Activated T-helper 17 cell treated with anti-CD3 and anti-CD28 coated beads, Interleukin-2, amount 50 U/mL, for 72 hours (primary cell): ENCODE data around the gene L3MBTL1. TPM values are rescaled to one million over a fixed set of nuclear protein-coding genes. Genes with fewer than 3 reads are reported as not detected.

ENCODE experiments used
- ATAC-seq: fragments of 150-1000 bp; cut with Tn5 transposase; replicated peaks from 2 replicates; pipeline ENCODE4 v1.10.0; 2021; ENCODE audit warnings: mild to moderate bottlenecking, moderate library complexity
- H3K27ac Mint-ChIP-seq: one replicate; pipeline ENCODE4 v1.8.0; 2022; ENCODE audit warnings: mixed read lengths
- H3K27me3 Mint-ChIP-seq: one replicate; pipeline ENCODE4 v1.8.0; 2022; ENCODE audit warnings: mixed read lengths
- H3K36me3 Mint-ChIP-seq: one replicate; pipeline ENCODE4 v1.8.0; 2022; ENCODE audit warnings: low read depth, mild to moderate bottlenecking, mixed read lengths
- H3K4me1 Mint-ChIP-seq: one replicate; pipeline ENCODE4 v1.8.0; 2022; ENCODE audit warnings: mixed read lengths
- H3K4me3 Mint-ChIP-seq: one replicate; pipeline ENCODE4 v1.8.0; 2022; ENCODE audit warnings: mild to moderate bottlenecking, mixed read lengths
- H3K9me3 Mint-ChIP-seq: one replicate; pipeline ENCODE4 v1.8.0; 2022; ENCODE audit warnings: mixed read lengths
- total RNA-seq, 2 donors: library from RNA; stranded (reverse); gene quantifications; one replicate each; pipeline ENCODE4 v1.2.3, GENCODE V29; 2022

The L3MBTL1 gene
- total RNA-seq, 2 donors from 2014 or later = 6.1 to 15.3 TPM

DNA sequence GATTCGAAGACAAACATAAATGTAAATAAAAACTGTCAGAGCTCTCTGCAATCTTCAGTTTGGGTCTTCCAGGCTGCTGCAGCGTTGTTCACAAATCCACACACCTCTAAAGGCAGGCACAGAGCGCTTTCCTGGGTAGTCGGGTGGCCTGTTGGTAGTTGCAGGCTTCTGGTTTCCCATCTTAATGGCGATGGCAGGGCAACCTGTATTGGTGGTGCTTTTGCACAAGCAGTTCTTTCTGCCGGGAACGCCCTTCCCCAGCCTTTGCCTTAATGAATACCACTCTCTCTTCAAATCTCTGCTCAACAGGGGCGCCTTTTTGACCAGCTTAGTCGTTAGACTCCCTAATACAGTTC is 82.5 kb downstream of the L3MBTL1 start:
- Mint-ChIP-seq H3K4me3 (peak overlapping the region; percentile 96), H3K36me3 (peaks cover 9% of the 10 kb centered on the region), H3K9me3 (no peaks in the 10 kb centered on the region), H3K27ac (peak overlapping the region; percentile 97), H3K27me3 (no peaks in the 10 kb centered on the region), H3K4me1 (peaks cover 12% of the 10 kb centered on the region)
- no peak for ATAC-seq

DNA sequence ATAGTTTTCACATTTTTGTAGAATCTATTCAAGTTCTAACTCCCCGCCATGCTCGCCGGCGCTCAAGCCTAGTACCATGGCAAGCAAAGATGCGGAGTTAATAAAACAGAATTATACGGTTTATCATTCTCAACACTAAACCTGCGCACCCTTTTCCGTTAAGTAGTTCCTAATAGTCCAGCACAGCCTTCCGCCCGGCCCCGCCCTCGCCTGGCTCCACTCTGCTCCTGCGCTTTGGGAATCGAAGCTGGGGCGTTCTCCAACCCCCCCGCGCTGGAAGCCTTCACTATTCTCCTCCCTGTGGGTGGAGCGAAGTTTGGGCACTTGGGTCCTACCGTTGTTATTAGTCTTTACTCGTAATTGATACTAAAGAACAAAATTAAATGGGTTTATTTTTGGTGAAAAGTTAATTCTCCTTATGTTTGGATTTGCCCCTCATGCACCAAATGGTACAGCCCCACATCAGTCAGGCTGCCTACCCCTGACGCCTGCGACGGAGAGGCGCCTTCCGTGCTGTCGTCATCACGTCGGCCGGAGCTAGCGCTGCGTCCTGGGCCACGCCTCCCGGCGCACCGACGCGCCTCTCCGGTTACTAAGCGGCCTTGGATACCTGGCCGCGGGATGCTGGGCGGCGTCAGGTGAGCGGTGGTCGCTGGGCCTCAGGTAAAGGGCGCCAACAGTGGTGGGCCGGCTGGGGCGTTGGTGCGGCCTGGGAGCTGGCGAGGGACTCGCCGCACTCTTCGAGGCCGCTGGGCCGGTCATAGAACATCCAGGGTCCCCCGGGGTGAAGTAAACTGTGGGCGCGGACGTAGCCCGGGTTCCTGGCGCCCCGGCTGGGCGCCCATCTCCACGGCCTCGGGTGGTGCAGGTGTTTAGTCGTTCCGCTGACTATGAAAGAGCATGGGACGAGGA is 83.2 kb downstream of the L3MBTL1 start, which contains the start of gene IFT52:
IFT52 (plus strand) TSS at position 546 of the 912 bp plus-strand sequence. CDS start 3,762 bp downstream, outside the sequence.
- peaks cover 12% of the 10 kb centered on the region for H3K4me1 Mint-ChIP-seq
- H3K36me3 Mint-ChIP-seq = peaks cover 12% of the 10 kb centered on the region
- H3K27me3 Mint-ChIP-seq = no peaks in the 10 kb centered on the region
- H3K27ac Mint-ChIP-seq = peak within 1 kb of the TSS; percentile 97
- ATAC-seq = peak; percentile 99
- peak within 1 kb of the TSS; percentile 96 for H3K4me3 Mint-ChIP-seq
- no peaks in the 10 kb centered on the region for H3K9me3 Mint-ChIP-seq

Other genes starting within 250 kb of the L3MBTL1 start
- 100 to 1,000 TPM; 111 to 171 TPM for gene SRSF6, start 49.8 kb upstream of the L3MBTL1 start, total RNA-seq
- gene SGK2, start 51.3 kb downstream of the L3MBTL1 start, total RNA-seq = 1 to 10 TPM in 1 of 2 donors, under 1 TPM in 1; 0.22 to 2.9 TPM
- gene IFT52, start 83.2 kb downstream of the L3MBTL1 start, total RNA-seq = 10 to 100 TPM; 10.9 to 15.9 TPM
- gene MYBL2, start 159.4 kb downstream of the L3MBTL1 start, total RNA-seq = 10 to 100 TPM; 41.4 to 95.5 TPM
- not detected for gene GTSF1L, start 219.3 kb downstream of the L3MBTL1 start, total RNA-seq